ENCODE data around the gene CXXC5.

The CXXC5 gene

GRCh38 chr5:139638736-139639618 lies 9.2 kb upstream of the CXXC5 start:
- FAIRE-seq = no peak

GRCh38 chr5:139639619-139640380 lies 8.3 kb upstream of the CXXC5 start:
- FAIRE-seq = no peak

GRCh38 chr5:139640421-139641115 lies 7.6 kb upstream of the CXXC5 start:
- no peak for FAIRE-seq

- FAIRE-seq = no peak
Observed at GRCh38 chr5:139641116-139642080, 6.8 kb upstream of the CXXC5 start.

GRCh38 chr5:139642213-139642612 lies 5.9 kb upstream of the CXXC5 start:
- no peak for FAIRE-seq

- FAIRE-seq = no peak
Observed at GRCh38 chr5:139642891-139643871, 5.0 kb upstream of the CXXC5 start.

GRCh38 chr5:139644001-139644456 lies 4.1 kb upstream of the CXXC5 start:
- FAIRE-seq = no peak

GRCh38 chr5:139644646-139645429 lies 3.3 kb upstream of the CXXC5 start:
- no peak for FAIRE-seq

GRCh38 chr5:139645430-139645871 lies 2.7 kb upstream of the CXXC5 start:
- no peak for FAIRE-seq

- no peak for FAIRE-seq
Observed at GRCh38 chr5:139646111-139646510, 2.0 kb upstream of the CXXC5 start.

- no peak for FAIRE-seq
Observed at GRCh38 chr5:139646912-139647505, 1.1 kb upstream of the CXXC5 start.

GRCh38 chr5:139647506-139648204 lies 494 bp upstream of the CXXC5 start:
- no peak for FAIRE-seq

- FAIRE-seq = no peak
Observed at GRCh38 chr5:139649082-139649991, 1.2 kb downstream of the CXXC5 start.

GRCh38 chr5:139650031-139650688 lies 2.0 kb downstream of the CXXC5 start:
- no peak for FAIRE-seq

GRCh38 chr5:139650689-139651042 lies 2.5 kb downstream of the CXXC5 start:
- FAIRE-seq = no peak

GRCh38 chr5:139651043-139651834 lies 3.1 kb downstream of the CXXC5 start:
- no peak for FAIRE-seq
